Right kidney (tissue), 1 donor: Measurements from ENCODE around the gene DKK3.

ENCODE experiments used
- DNase-seq: peaks from one replicate; pipeline ENCODE4 v3.0.0-alpha.2; 2016

DKK3 gene

GRCh38 chr11:11942668-11943067 lies 65.8 kb downstream of the DKK3 start:
- no peak for DNase-seq

GRCh38 chr11:11940551-11940950 lies 67.9 kb downstream of the DKK3 start:
- DNase-seq: no peak

GRCh38 chr11:11937957-11938356 lies 70.5 kb downstream of the DKK3 start:
- no peak for DNase-seq

- no peak for DNase-seq
These were observed 71.0 kb downstream of the DKK3 start for GRCh38 chr11:11937433-11937832.

GRCh38 chr11:11935536-11935935 lies 72.9 kb downstream of the DKK3 start:
- DNase-seq: no peak

GRCh38 chr11:11931461-11932055 lies 76.9 kb downstream of the DKK3 start:
- DNase-seq: no peak

GRCh38 chr11:11929920-11930319 lies 78.5 kb downstream of the DKK3 start:
- DNase-seq: no peak

- no peak for DNase-seq
These were observed 84.6 kb downstream of the DKK3 start for GRCh38 chr11:11923828-11924227.

GRCh38 chr11:11916981-11917399 lies 91.4 kb downstream of the DKK3 start:
- no peak for DNase-seq

- no peak for DNase-seq
These were observed 92.8 kb downstream of the DKK3 start for GRCh38 chr11:11915625-11916024.

GRCh38 chr11:11913395-11913794 lies 95.0 kb downstream of the DKK3 start:
- no peak for DNase-seq
